CD4-positive, alpha-beta T cell treated with Interleukin-6 at 100 ng/mL for 8 hours (primary cell): ENCODE measurements around the gene WIZ.

Experiments
- DNase-seq: peaks from one replicate; pipeline ENCODE4 v3.0.0-alpha.2; 2020; ENCODE audit warnings: mixed read lengths, low spot score

The WIZ gene

DNA sequence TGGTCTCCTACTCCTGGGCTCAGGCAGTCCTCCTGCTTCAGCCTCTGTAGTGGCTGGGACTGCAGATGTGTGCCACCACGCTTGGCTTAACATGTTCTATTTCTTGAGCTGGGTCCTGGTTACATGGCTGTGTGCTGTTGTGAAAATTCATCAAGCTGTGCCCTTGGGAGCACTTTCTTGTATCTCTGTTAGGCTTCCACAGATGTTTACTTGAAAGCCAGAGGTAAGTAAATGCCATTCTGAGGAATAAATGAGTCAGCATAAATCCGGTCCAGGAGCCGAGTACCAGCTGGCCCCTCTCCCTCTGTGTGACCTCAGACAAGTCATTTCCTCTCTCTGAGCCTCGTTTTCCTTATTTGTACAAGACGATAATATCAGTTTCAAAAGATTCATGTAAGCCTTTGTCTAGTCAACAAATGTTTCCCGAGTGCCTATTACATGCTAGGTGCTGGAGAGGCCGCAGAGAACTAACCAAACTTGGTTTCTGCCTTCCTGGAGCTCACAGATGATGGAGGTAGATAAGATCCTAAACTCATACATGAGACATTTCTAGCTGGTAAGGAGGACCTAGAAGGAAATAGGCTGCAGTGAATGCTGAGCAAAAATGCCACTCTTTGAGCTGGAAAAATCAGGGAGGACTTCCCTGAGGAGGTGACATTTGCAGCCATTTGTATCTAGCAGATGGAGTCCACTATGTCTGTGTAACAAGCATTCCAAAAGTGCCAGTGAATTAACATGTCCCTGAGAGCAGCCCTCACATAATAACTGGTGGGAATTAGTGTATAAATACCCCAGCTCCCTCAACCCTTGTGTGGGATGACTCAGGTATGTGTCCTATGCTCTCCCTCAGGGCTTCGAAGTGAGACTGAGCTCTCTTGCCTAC is 17.3 kb upstream of the WIZ start:
- peak; percentile 83 for DNase-seq

GRCh38 chr19:15464394-15465385 is 14.9 kb upstream of the WIZ start, which contains the start of gene RASAL3:
RASAL3 (minus strand) TSS chr19:15464544; CDS start chr19:15464358, 186 bp downstream.
- DNase-seq, result peak; percentile 75

- peak; percentile 84 for DNase-seq
Measured at GRCh38 chr19:15463861-15464371, 14.2 kb upstream of the WIZ start.

DNA sequence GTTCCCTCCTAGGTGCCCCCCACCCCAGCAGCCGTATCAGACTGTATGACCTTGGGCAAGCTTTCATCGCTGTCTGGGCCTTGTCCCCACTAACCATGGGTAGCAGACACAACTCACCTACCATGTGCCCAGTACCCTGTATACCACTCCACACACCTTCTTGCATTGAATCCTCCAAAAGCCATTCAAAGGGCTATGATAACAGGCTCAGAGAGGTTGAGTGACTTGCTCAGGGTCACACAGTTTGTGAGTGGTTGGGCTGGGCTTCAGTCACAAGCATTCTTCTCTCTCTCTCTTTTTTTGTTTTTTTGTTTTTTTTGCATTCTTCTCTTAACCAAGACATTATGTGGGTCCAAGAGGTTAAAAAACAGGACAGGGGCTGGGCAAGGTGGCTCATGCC is 11.9 kb upstream of the WIZ start:
- DNase-seq, result no peak

DNA sequence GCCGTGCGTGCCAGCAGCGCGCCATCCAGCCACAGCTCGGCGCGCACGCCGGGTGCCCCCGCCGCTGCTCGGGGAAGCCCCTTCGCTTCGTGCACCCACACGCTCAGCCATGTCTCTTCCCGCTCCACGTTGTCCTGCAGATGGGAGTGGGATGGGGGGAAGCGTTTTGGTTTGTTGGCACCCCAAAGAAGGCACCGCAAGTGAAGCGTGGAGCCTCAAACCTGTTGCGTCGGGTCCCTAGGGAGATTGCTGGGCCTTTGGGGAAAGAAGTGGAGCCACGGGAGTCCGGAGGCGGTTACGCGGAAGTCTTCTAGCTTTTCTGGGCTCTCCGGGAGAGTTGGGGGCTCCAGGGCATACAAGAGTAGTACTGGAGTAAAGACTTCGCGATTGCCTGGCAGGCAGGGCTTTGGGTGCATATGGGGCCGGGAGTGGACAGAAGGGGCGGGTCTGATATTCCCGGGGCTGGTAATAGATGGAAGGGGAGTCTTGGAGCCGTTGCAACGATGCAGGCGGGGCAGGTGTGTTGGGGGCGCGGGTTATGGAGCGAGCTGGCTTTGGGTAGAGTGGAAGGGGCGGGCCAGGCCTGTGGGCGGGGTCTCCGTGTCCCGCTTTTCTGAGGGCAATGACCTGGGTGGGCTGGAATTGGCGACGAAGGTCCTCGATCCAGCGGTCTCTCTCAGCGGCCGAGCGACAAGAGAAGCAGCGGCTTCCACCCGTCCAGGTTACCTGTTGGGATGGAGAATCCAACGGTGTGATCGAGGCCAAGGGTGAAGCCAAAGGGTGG is 8.1 kb upstream of the WIZ start:
- no peak for DNase-seq

GRCh38 chr19:15456871-15457700 is 7.3 kb upstream of the WIZ start:
- DNase-seq, result no peak

GRCh38 chr19:15456441-15456840 is 6.7 kb upstream of the WIZ start:
- no peak for DNase-seq

- no peak for DNase-seq
Measured at GRCh38 chr19:15455996-15456395, 6.2 kb upstream of the WIZ start.

- DNase-seq, result no peak
Measured at GRCh38 chr19:15453906-15454860, 4.4 kb upstream of the WIZ start.

GRCh38 chr19:15453091-15453578 is 3.4 kb upstream of the WIZ start:
- DNase-seq, result no peak

- DNase-seq, result no peak
Measured at GRCh38 chr19:15452111-15453047, 2.6 kb upstream of the WIZ start.

- no peak for DNase-seq
Measured at GRCh38 chr19:15450528-15450890, 753 bp upstream of the WIZ start.

- no peak for DNase-seq
Measured at GRCh38 chr19:15448778-15449619, 757 bp downstream of the WIZ start.

GRCh38 chr19:15448044-15448777 is 1.5 kb downstream of the WIZ start:
- no peak for DNase-seq

- DNase-seq, result no peak
Measured at GRCh38 chr19:15447057-15447456, 2.7 kb downstream of the WIZ start.

DNA sequence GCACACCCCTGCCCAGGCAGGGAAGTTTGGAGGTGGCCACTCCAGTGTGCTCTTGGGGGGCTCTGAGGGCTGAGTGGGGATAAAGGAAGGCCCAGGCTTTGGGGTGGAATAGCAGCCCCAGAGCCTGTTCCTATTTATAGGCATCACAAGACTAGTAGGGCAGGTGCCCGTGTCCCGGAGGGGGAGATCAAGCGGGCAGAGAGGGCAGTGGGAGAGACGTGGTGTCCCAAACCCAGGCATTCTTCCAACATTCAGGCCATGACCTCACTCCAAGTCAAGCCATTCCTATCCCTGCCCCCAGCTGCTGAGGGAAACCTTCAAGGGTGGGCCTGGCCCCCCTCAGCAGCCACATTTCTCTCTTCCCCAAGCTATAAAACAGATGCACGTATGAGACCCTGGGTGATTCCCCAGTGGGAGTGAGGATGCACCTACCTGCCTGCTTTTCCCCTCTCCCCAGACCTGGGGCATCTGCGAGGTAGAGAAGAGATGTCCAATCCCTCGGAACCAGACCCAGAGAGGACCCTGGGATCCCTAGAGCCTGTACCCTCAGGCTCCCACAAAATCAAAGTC is 3.9 kb downstream of the WIZ start:
- DNase-seq, result no peak
